HG03196 (cell line): ENCODE data around the gene RPS23.

Source experiments
- ATAC-seq: cut with Tn5 transposase; IDR thresholded peaks from one replicate; pipeline ENCODE4 v1.9.1; 2021; ENCODE audit not compliant: unreplicated experiment

The RPS23 gene

DNA sequence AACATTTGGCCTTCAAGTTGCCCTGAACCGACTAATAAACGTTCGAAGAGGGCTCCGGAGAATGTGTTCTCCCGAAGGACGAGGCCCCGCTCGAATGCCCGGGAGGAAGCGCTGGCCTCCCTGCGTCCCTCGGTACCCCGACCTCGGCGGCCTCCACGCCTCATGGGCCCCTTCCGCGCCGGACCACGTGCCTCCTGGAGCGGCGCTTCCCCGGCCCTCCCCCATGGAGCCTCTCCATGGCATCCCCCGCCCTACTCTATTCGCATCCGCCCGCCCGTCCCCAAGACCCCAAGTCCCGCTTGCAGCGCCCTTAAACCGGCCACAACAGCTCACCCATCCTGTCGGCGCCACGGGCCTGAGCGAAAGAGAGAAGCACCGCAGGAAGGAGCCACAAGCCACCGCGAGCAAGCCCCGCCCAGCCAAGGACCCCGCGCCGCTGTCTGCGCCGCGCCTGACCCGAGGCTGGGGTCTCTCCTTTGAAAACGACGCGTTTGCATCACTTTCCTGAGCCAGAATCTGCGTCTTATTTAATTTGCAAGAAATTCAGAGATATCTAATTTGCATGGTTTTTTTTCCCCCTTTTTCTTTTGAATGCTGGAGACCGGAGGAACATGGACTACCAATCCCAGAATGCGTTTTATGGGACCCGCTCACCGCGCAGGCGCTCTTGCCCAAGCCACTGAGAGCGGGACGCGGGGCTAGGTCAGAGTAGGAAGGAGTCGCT, at the start of gene RPS23:
TSS of gene RPS23 (minus strand) at position 368 of the 724 bp plus-strand sequence. CDS start at position 337, 31 bp downstream.
- ATAC-seq: peak; percentile 91

DNA sequence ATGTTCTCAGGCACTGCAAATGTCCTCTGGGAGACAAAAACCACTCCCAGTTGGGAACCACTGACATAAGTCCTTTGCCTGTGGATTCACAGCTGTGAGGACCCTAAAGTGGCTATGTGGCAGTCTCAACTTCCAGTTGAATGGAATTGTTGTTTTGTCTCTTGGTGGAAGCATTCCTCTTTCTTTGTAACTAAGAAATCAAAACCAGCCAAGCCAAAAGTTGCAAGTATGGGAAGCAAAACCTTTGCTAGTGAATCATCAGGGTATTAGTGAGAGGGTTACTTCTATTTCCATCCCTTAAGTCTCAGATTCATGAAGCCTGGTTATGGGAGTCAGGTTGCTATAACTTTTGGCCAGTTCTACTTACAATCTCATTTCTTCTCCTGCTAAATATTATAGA, 49.8 kb upstream of the RPS23 start:
- ATAC-seq: no peak

DNA sequence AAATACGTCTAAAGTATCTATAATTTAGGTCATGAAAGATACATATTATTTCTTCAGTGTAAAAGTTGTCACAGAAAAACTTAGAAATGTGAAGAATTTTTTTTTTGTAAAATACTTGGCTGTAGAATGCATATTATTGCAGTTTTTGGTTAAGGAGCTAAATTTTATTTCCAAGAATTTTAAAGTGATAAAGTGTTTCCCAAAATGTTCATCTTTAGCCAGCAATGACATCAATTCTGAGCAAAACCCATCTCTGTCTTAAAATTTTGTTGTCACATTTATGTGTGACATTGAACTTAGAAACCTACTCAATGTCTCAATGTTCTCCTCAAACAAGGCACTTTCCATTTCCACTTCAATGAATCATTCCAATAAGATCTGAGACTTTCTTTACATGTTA, 47.8 kb upstream of the RPS23 start:
- no peak for ATAC-seq

DNA sequence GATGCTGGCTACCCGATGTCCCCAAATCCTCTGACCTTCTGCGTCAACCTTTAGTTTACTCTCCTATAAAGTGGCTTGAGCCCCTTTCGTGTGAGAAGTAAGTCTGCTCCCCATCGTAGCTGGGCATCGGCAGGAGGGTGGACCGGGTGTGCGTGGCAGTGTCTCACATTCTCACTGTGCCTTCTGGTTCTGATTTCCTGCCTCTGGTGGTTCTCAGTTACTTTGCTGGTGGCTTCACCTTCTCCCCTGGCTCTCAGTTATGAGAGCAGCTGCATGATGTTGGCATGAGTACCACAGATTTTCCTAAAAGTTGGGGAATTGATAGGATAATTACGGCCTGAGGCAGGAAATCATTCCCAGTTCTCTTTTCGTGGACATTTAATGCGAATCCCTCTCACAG, 47.0 kb upstream of the RPS23 start:
- ATAC-seq: no peak

GRCh38 chr5:82320966-82321365, 42.8 kb upstream of the RPS23 start:
- ATAC-seq: no peak

DNA sequence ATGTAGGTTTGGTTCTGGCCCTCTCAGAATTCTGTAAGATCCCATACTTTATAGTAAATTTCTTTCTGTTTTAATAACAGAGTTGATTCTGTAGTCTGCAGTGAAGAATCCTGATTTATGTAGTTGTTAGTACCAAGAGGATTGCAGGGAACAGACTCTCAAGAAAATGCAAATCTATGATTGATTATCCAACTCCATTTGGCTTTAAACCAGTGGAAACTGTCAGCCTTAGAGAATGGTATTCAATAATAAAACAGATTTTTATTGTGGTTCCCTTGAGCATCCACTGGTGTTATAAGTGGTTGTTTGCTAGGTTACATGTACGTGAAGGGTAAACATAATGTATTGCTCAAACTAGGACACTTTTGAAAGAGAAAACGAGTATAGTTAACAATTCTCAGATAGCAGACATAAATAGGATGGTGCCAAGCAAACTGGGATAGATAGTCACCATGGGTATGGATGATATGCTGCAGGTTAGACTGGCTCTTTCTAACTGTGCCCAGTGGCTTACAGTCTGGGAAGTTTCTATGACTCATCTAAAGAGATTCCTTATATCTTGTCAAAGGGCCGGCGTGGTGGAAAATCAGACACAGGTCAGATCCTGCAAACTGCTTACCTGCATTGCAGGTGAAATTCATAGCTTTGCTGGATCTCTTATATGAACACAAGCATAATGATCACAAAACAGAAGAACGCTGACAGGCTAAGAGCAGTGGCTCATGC, 41.7 kb upstream of the RPS23 start:
- no peak for ATAC-seq

DNA sequence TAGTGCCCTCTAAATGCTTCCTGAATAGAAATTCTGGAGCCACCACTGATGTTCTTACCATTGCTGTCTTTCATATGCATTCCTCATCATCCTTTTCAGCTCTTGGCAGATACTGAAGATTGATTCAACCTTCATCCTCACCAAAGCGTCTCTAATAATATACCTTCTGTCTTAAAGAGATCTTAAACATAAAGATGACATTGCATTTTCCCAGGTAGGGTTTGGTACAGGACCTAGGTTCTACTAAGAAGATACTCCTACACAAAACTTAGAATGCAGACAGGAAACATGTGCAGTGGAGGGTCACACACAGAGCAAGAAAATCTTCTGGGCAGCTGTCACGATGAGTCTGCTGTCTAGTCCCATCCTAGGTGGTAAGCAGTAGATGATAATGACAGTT, 41.0 kb upstream of the RPS23 start:
- ATAC-seq: no peak

- no peak for ATAC-seq
These were observed 37.0 kb upstream of the RPS23 start for GRCh38 chr5:82314964-82315758.

DNA sequence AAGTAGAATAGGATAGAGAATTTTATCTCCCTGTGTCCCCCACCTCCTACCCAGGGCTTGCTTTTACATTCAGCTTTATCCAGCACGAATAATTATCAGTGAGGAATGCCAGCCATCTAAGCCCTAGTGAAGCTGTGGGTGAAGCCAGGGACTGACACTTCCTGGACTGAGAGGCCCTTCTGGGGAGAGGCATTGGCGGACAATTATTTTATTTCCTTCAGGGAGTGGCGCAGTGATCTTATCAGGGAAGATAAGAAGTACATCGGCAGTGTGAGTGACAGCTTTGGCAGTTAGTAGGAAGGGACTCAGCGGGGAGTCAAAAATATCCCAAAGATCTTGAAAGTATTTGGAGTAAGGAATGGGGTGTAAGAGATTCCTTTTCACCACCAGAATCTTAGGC, 34.9 kb upstream of the RPS23 start:
- ATAC-seq: no peak

DNA sequence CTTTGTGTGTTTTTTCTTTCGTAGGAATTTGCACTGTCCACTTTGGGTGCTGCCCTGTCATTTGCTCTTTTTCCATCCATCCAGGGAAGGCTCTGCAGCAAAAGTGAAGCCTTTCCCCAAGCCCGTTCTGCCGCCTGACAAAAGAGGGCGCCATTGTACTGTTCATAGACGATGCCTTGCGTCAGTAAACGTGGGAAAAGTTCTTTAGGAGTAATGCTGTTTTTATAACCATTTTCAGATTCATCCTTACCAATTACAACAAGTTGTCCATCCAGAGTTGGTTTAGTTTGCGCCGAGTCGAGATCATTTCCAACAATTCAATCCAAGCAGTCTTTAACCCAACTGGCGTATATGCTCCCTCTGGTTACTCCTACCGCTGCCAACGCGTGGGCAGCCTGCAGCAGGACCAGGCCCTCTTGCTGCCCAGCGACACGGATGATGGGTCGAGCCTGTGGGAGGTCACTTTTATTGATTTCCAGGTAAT, 34.3 kb upstream of the RPS23 start:
- no peak for ATAC-seq

DNA sequence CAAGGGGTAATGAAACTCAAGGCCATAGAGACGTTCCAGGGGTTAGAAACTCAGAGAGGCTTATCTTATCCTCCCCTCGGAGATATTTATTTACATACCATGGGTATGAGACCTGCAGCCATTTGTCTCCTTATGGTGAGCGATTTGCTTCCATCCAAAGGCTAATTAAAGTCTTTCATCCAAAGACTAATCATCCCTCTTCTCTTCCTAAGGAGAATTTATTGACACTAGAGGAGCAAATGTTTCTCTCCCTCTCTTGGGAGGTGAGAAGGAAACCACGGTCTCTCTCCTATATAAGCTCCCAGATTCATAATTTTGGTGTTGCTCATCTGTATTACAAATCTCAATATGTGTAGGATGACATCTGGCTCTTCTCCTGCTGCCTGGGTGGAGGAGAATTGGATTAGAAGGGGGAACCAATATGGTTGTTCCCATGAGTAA, 31.0 kb upstream of the RPS23 start:
- no peak for ATAC-seq

- ATAC-seq: no peak
These were observed 30.3 kb upstream of the RPS23 start for GRCh38 chr5:82308416-82308815.

DNA sequence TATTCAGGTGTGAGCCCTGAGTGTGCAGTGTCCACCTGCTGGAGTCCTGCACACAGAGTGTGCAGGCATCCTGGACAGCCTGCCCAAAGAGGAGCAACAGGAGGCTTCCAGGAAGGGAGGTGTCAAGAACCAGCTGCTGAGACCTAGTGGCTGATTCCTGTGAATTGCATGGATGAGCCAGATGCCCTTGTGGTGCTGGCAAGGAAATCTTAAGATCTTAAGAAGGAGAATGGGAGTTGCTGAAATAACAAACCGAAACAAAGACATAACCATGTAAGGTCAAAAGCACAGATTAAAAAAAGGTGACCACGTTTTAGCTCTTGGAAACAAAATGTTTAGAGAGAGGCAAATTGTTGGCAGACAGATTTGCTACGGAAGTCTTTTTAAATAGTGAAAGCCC, 29.3 kb upstream of the RPS23 start:
- ATAC-seq: no peak

DNA sequence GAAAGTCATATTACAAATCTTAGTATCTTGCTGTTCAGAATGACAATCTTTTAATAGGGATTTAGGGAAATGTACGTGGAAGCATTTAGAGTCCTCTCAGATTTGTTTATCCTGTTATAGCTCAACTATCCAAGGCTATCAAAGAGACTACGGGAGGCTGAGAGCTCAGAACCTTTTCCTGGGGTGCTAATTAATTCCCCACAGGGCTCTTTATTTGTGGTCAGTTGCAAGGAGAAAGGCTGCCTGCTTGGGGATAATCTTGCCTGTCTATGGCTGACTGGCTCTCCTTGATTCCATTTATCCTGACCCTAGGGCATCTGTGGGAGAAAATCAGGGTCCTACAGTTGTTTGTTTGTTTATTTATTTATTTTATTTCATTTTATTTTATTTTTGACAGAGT, 28.0 kb upstream of the RPS23 start:
- ATAC-seq: no peak

GRCh38 chr5:82301190-82301589, 23.0 kb upstream of the RPS23 start:
- ATAC-seq: no peak

DNA sequence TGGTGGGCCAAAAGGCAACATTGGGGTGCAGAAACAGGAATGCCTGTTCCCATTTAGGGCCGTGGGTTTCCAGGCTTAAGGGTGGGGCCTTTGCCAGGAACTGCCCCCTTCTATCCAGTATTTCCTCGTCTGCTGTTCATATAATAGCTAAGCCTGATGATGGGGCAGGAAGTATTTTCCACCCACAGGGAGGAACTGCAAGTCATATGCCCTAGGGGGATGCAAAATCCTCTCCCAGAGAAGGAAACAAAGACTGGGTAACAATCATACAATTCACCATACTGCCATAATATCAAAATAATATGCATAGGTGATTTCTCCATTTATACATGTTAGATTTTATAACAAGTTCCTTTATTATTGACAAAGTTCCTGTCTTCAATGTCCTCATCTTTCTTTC, 20.5 kb upstream of the RPS23 start:
- ATAC-seq: no peak

GRCh38 chr5:82297711-82298110, 19.6 kb upstream of the RPS23 start:
- no peak for ATAC-seq

- ATAC-seq: no peak
These were observed 18.8 kb upstream of the RPS23 start for GRCh38 chr5:82296929-82297328.

- ATAC-seq: no peak
These were observed 17.9 kb upstream of the RPS23 start for GRCh38 chr5:82295959-82296531.

GRCh38 chr5:82295144-82295543, 17.0 kb upstream of the RPS23 start:
- ATAC-seq: no peak

GRCh38 chr5:82291420-82291819, 13.3 kb upstream of the RPS23 start:
- no peak for ATAC-seq
